Smooth muscle cell (in vitro differentiated cells): ENCODE results near the gene BABAM2. TPM values are rescaled to one million over a fixed set of nuclear protein-coding genes. Genes with fewer than 3 reads are reported as not detected.

Experiments used
- DNase-seq: peaks from one replicate; lab custom pipeline; 2025; ENCODE audit not compliant: unreplicated experiment; lab: John Stamatoyannopoulos, UW
- H2AFZ ChIP-seq: fragments of 200-600 bp; sonication (generic); 2 replicates; pipeline ENCODE4 v1.6.0; 2016; ENCODE audit warnings: antibody characterized with exemption, low read depth, mild to moderate bottlenecking
- H3F3A ChIP-seq: fragments of 200-600 bp; sonication (generic); 2 replicates; pipeline ENCODE4 v1.6.0; 2017; ENCODE audit warnings: antibody characterized with exemption, low read depth
- H3K27ac ChIP-seq: fragments of 200-600 bp; sonication (generic); 2 replicates; pipeline ENCODE4 v1.5.1; 2016; ENCODE audit warnings: low read depth, mild to moderate bottlenecking
- H3K27me3 ChIP-seq: fragments of 200-600 bp; sonication (generic); 2 replicates; pipeline ENCODE4 v1.6.1; 2016; ENCODE audit warnings: low read depth, mild to moderate bottlenecking
- H3K36me3 ChIP-seq: fragments of 200-600 bp; sonication (generic); 2 replicates; pipeline ENCODE4 v1.5.1; 2016; ENCODE audit warnings: low read depth
- H3K4me1 ChIP-seq: fragments of 200-600 bp; sonication (generic); 2 replicates; pipeline ENCODE4 v1.5.1; 2016; ENCODE audit warnings: low read depth
- H3K4me2 ChIP-seq: fragments of 200-600 bp; sonication (generic); 2 replicates; pipeline ENCODE4 v1.6.0; 2016; ENCODE audit warnings: mild to moderate bottlenecking
- H3K4me3 ChIP-seq: fragments of 200-600 bp; sonication (generic); 2 replicates; pipeline ENCODE4 v1.5.1; 2016; ENCODE audit warnings: mild to moderate bottlenecking
- H3K79me2 ChIP-seq: fragments of 200-600 bp; sonication (generic); 2 replicates; pipeline ENCODE4 v1.6.0; 2016; ENCODE audit warnings: low read depth, mild to moderate bottlenecking
- H3K9ac ChIP-seq: fragments of 200-600 bp; sonication (generic); 2 replicates; pipeline ENCODE4 v1.6.0; 2016; ENCODE audit warnings: low read depth
- H3K9me3 ChIP-seq: fragments of 200-600 bp; sonication (generic); replicated peaks from 2 replicates; pipeline ENCODE4 v1.5.1; 2016; ENCODE audit warnings: low read depth
- H4K20me1 ChIP-seq: fragments of 200-600 bp; sonication (generic); 2 replicates; pipeline ENCODE4 v1.6.0; 2016; ENCODE audit warnings: low read depth
- WGBS: methylation state at CpG from one replicate; pipeline ENCODE4 v1.1.7; 2016; ENCODE audit warnings: low lambda C conversion rate; 5-methylcytosine and 5-hydroxymethylcytosine counted together
- polyA plus RNA-seq: library from polyadenylated mRNA; unstranded; fragments of >200 nt; fragmentation: Nextera tagmentation; extraction: Ambion mirVana; gene quantifications from 2 replicates; pipeline ENCODE4 v1.2.1, GENCODE V29; 2016
- total RNA-seq: library from RNA; depleted of rRNA; stranded (reverse); fragments of >200 nt; gene quantifications from 2 replicates; pipeline ENCODE4 v1.2.3, GENCODE V29; 2014
- TF ChIP-seq, protein P1 (sequence below): fragments of 200-600 bp; sonication (generic); IDR thresholded peaks from 2 replicates; pipeline ENCODE4 v1.5.1; 2017; ENCODE audit warnings: borderline replicate concordance, mild to moderate bottlenecking, antibody characterized with exemption; ENCODE audit not compliant: insufficient read depth, poor library complexity, severe bottlenecking

Gene BABAM2
- total and polyA plus RNA-seq, 2 experiments from 2014 or later = 26.5 to 29.1 TPM

DNA sequence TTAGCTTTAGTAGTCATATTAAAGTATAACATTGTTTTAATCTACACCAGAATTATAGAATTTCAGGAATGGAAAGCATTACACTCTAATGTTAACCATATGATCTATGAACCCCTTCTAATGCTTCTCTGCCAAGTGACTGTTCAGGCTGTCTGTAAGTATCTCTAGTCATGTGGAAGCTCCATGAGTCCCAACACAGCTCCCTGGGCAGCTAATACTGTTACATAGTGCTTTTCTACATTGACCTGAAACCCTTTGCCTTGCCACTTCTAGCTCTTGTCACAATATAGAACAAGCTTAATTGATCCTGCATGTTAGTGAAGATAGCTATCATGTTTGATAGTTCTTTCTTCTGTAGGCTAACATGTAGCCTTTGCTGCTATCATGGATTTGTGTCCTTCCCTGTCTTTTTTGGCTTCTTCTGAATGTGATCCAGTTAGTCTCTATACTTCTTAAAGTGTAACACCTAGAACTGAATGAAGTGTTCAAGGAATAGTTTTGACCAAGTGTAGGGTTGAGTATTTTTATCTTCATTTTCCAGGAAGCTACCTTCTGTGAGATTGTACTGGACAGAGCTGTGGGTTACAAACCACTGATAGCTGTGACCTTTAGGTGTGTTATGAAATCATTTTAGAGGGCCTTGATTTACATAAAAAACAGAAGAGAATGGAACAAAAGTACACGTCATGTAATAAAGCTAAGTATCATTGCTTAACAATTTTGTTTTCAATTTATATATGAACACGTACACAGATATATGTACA is 23.7 kb downstream of the BABAM2 start:
- Histone ChIP-seq H3K36me3 (no peaks in the 10 kb centered on the region), H3K79me2 (no peaks in the 10 kb centered on the region), H3K4me3 (no peak overlapping the region), H3K9me3 (no peaks in the 10 kb centered on the region), H3K4me1 (no peaks in the 10 kb centered on the region), H3K4me2 (no peak overlapping the region), H3K27me3 (no peaks in the 10 kb centered on the region), H3K9ac (no peak overlapping the region), H3K27ac (no peak overlapping the region), H4K20me1 (no peaks in the 10 kb centered on the region), H2AFZ (no peak overlapping the region), H3F3A (no peaks in the 10 kb centered on the region)
- DNase-seq = no peak
- TF ChIP-seq, protein P1, sequence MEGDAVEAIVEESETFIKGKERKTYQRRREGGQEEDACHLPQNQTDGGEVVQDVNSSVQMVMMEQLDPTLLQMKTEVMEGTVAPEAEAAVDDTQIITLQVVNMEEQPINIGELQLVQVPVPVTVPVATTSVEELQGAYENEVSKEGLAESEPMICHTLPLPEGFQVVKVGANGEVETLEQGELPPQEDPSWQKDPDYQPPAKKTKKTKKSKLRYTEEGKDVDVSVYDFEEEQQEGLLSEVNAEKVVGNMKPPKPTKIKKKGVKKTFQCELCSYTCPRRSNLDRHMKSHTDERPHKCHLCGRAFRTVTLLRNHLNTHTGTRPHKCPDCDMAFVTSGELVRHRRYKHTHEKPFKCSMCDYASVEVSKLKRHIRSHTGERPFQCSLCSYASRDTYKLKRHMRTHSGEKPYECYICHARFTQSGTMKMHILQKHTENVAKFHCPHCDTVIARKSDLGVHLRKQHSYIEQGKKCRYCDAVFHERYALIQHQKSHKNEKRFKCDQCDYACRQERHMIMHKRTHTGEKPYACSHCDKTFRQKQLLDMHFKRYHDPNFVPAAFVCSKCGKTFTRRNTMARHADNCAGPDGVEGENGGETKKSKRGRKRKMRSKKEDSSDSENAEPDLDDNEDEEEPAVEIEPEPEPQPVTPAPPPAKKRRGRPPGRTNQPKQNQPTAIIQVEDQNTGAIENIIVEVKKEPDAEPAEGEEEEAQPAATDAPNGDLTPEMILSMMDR = no peak
- 90% methylated on average over 2 of the region's 2 CpGs for WGBS

- Histone ChIP-seq H3K27me3 (no peaks in the 10 kb centered on the region), H3F3A (no peaks in the 10 kb centered on the region), H2AFZ (no peak overlapping the region), H3K27ac (no peak overlapping the region), H3K9ac (no peak overlapping the region), H3K9me3 (no peaks in the 10 kb centered on the region), H3K4me2 (no peak overlapping the region), H4K20me1 (no peaks in the 10 kb centered on the region), H3K79me2 (no peaks in the 10 kb centered on the region), H3K4me3 (no peak overlapping the region), H3K4me1 (no peaks in the 10 kb centered on the region), H3K36me3 (no peaks in the 10 kb centered on the region)
- no peak for DNase-seq
- TF ChIP-seq, protein P1 = no peak
These were observed 24.3 kb downstream of the BABAM2 start for GRCh38 chr2:27914805-27915175.

GRCh38 chr2:27915191-27915590 is 24.7 kb downstream of the BABAM2 start:
- Histone ChIP-seq H3K4me3 (no peak overlapping the region), H3K9ac (no peak overlapping the region), H3F3A (no peaks in the 10 kb centered on the region), H3K4me1 (no peaks in the 10 kb centered on the region), H3K27ac (no peak overlapping the region), H2AFZ (no peak overlapping the region), H4K20me1 (no peaks in the 10 kb centered on the region), H3K9me3 (no peaks in the 10 kb centered on the region), H3K27me3 (no peaks in the 10 kb centered on the region), H3K36me3 (no peaks in the 10 kb centered on the region), H3K4me2 (no peak overlapping the region), H3K79me2 (peaks cover 1% of the 10 kb centered on the region)
- 68% methylated on average over 5 of the region's 5 CpGs for WGBS
- TF ChIP-seq, protein P1 = no peak
- DNase-seq = no peak

DNA sequence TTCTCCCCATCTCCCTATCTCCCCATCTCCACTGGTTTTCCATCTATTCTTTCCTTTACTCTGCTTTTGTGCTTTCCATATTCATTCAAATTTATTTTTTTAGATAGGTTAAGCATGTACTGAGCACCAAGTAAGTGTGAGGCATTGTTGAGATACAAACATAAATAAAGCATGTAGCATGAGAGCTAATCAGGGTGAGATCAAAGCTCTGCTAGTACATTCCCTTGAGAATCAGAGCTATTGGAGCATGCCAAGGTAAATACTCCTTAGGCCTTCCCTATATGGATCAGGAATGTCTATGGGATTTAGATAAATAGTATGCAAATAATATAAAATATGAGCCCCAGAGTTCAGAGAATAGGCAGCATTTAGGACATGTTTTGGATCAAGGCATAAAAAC is 25.3 kb downstream of the BABAM2 start:
- H3K4me1 ChIP-seq = no peaks in the 10 kb centered on the region
- TF ChIP-seq, protein P1 = no peak
- peaks cover 3% of the 10 kb centered on the region for H3K79me2 ChIP-seq
- H4K20me1 ChIP-seq = no peaks in the 10 kb centered on the region
- no peaks in the 10 kb centered on the region for H3K36me3 ChIP-seq
- H3K9ac ChIP-seq = no peak overlapping the region
- H3K27me3 ChIP-seq = no peaks in the 10 kb centered on the region
- no peaks in the 10 kb centered on the region for H3F3A ChIP-seq
- H2AFZ ChIP-seq = no peak overlapping the region
- H3K4me2 ChIP-seq = no peak overlapping the region
- no peak for DNase-seq
- H3K9me3 ChIP-seq = no peaks in the 10 kb centered on the region
- no peak overlapping the region for H3K27ac ChIP-seq
- H3K4me3 ChIP-seq = no peak overlapping the region
